ENCODE data around the gene NAA60.
"Not testable (repeated sequence)": the region's sequence is repeated elsewhere in the genome, so short reads cannot be mapped to it uniquely, and the experiment has no call there.

The NAA60 gene

GRCh38 chr16:3461151-3461550 lies 17.7 kb downstream of the NAA60 start:
- DNase-seq (ENCODE audit: low read depth in 3 of 3), result no peak

GRCh38 chr16:3465301-3465700 lies 21.8 kb downstream of the NAA60 start:
- DNase-seq (ENCODE audit: low read depth in 3 of 3), result no peak

- DNase-seq (ENCODE audit: low read depth in 3 of 3), result no peak
Observed at GRCh38 chr16:3465911-3466584, 22.6 kb downstream of the NAA60 start.

- DNase-seq (ENCODE audit: low read depth in 3 of 3), result no peak
Observed at GRCh38 chr16:3467182-3467581, 23.7 kb downstream of the NAA60 start.

- DNase-seq (ENCODE audit: low read depth in 3 of 3), result no peak
Observed at GRCh38 chr16:3467921-3468320, 24.4 kb downstream of the NAA60 start.

GRCh38 chr16:3468501-3468900 lies 25.0 kb downstream of the NAA60 start:
- no peak for DNase-seq (ENCODE audit: low read depth in 3 of 3)

- DNase-seq (ENCODE audit: low read depth in 3 of 3), result no peak
Observed at GRCh38 chr16:3469736-3470135, 26.3 kb downstream of the NAA60 start.

- DNase-seq (ENCODE audit: low read depth in 3 of 3), result no peak
Observed at GRCh38 chr16:3470723-3471122, 27.2 kb downstream of the NAA60 start.

GRCh38 chr16:3471518-3472176 lies 28.2 kb downstream of the NAA60 start:
- no peak for DNase-seq (ENCODE audit: low read depth in 3 of 3)

GRCh38 chr16:3472878-3473595 lies 29.6 kb downstream of the NAA60 start:
- no peak for DNase-seq (ENCODE audit: low read depth in 3 of 3)

- not testable (repeated sequence) for DNase-seq (ENCODE audit: low read depth in 3 of 3)
Observed at GRCh38 chr16:3473596-3473943, 30.1 kb downstream of the NAA60 start.

- no peak for DNase-seq (ENCODE audit: low read depth in 3 of 3)
Observed at GRCh38 chr16:3474136-3474779, 30.8 kb downstream of the NAA60 start.

GRCh38 chr16:3474870-3475269 lies 31.4 kb downstream of the NAA60 start:
- DNase-seq (ENCODE audit: low read depth in 3 of 3), result not testable (repeated sequence)

- DNase-seq (ENCODE audit: low read depth in 3 of 3), result no peak
Observed at GRCh38 chr16:3475604-3476375, 32.3 kb downstream of the NAA60 start.

GRCh38 chr16:3476409-3476808 lies 32.9 kb downstream of the NAA60 start:
- DNase-seq (ENCODE audit: low read depth in 3 of 3), result no peak

GRCh38 chr16:3478242-3478925 lies 34.9 kb downstream of the NAA60 start:
- no peak for DNase-seq (ENCODE audit: low read depth in 3 of 3)

- no peak for DNase-seq (ENCODE audit: low read depth in 3 of 3)
Observed at GRCh38 chr16:3479654-3480216, 36.3 kb downstream of the NAA60 start.

- DNase-seq (ENCODE audit: low read depth in 3 of 3), result no peak
Observed at GRCh38 chr16:3480901-3481695, 37.6 kb downstream of the NAA60 start.

GRCh38 chr16:3481696-3482658 lies 38.5 kb downstream of the NAA60 start:
- DNase-seq (ENCODE audit: low read depth in 3 of 3), result no peak
